SU-DHL-6 (cell line): ENCODE data around the gene RHOV.
"Not testable (repeated sequence)": the region's sequence is repeated elsewhere in the genome, so short reads cannot be mapped to it uniquely, and the experiment has no call there.

Source experiments
- H2AFZ ChIP-seq: fragments of 200-600 bp; sonication (generic); 2 replicates; pipeline ENCODE4 v1.6.1; 2014; ENCODE audit warnings: low read depth, mild to moderate bottlenecking, moderate library complexity, mixed read lengths, antibody characterized with exemption, low read length; ENCODE audit not compliant: severe bottlenecking
- H3F3A ChIP-seq: fragments of 200-600 bp; shearing (Covaris generic); 2 replicates; pipeline ENCODE4 v1.6.0; 2016; ENCODE audit warnings: antibody characterized with exemption, mild to moderate bottlenecking; ENCODE audit not compliant: insufficient read depth
- H3K27ac ChIP-seq: fragments of 200-600 bp; sonication (generic); 2 replicates; pipeline ENCODE4 v1.5.1; 2016; ENCODE audit warnings: low read depth, mild to moderate bottlenecking, low read length, moderate library complexity, mixed read lengths
- H3K27me3 ChIP-seq: fragments of 200-600 bp; sonication (generic), shearing (Covaris generic); 2 replicates; pipeline ENCODE4 v1.6.0; 2014; ENCODE audit warnings: mild to moderate bottlenecking, low read length
- H3K36me3 ChIP-seq: fragments of 200-600 bp; sonication (generic); 2 replicates; pipeline ENCODE4 v1.6.1; 2014; ENCODE audit warnings: mild to moderate bottlenecking, low read length, mixed read lengths
- H3K4me2 ChIP-seq: fragments of 300-600, 200-600 bp; shearing (Covaris generic), sonication (generic); 2 replicates; pipeline ENCODE4 v1.6.0; 2014; ENCODE audit warnings: low read length, low read depth, mild to moderate bottlenecking; ENCODE audit not compliant: poor library complexity, severe bottlenecking
- H3K4me3 ChIP-seq: fragments of 200-600 bp; sonication (generic); 2 replicates; pipeline ENCODE4 v1.5.1; 2014; ENCODE audit warnings: antibody characterized with exemption, low read length, mild to moderate bottlenecking, mixed read lengths; ENCODE audit not compliant: insufficient read depth, poor library complexity, severe bottlenecking
- H3K79me2 ChIP-seq: fragments of 200-600 bp; sonication (generic); 2 replicates; pipeline ENCODE4 v1.6.1; 2014; ENCODE audit warnings: mild to moderate bottlenecking, low read length, moderate library complexity; ENCODE audit not compliant: insufficient read depth
- H3K9ac ChIP-seq: fragments of 200-600 bp; sonication (generic); 2 replicates; pipeline ENCODE4 v1.7.0; 2014; ENCODE audit warnings: mild to moderate bottlenecking, low read length
- H3K9me2 ChIP-seq: fragments of 200-600 bp; sonication (generic); replicated peaks from 2 replicates; pipeline ENCODE4 v1.6.1; 2014; ENCODE audit warnings: low read length; ENCODE audit not compliant: insufficient read depth
- H3K9me3 ChIP-seq: fragments of 200-600 bp; sonication (generic); 2 replicates; pipeline ENCODE4 v1.6.1; 2014; ENCODE audit warnings: low read length, mixed read lengths; ENCODE audit not compliant: insufficient read depth
- H4K20me1 ChIP-seq: fragments of 200-600 bp; sonication (generic); 2 replicates; pipeline ENCODE4 v1.6.1; 2014; ENCODE audit warnings: low read depth, mild to moderate bottlenecking, antibody characterized with exemption, low read length, moderate library complexity, mixed read lengths
- CTCF ChIP-seq: fragments of 200-600 bp; sonication (generic); IDR thresholded peaks from one replicate; pipeline ENCODE4 v1.5.1; 2017; ENCODE audit warnings: antibody characterized with exemption, mild to moderate bottlenecking, low read length, moderate library complexity; ENCODE audit not compliant: insufficient read depth, poor library complexity, severe bottlenecking
- EZH2phosphoT487 ChIP-seq: fragments of 200-600 bp; sonication (generic), shearing (Covaris generic); conservative IDR thresholded peaks from 2 replicates; pipeline ENCODE4 v1.6.1; 2018; ENCODE audit warnings: mild to moderate bottlenecking, antibody characterized with exemption, low read length, moderate library complexity, mixed read lengths

RHOV gene

GRCh38 chr15:40869686-40870085 is 4.3 kb downstream of the RHOV start:
- no peak for TF ChIP-seq EZH2phosphoT487
- no peak for TF ChIP-seq CTCF
- H3K36me3 ChIP-seq = no peaks in the 10 kb centered on the region

DNA sequence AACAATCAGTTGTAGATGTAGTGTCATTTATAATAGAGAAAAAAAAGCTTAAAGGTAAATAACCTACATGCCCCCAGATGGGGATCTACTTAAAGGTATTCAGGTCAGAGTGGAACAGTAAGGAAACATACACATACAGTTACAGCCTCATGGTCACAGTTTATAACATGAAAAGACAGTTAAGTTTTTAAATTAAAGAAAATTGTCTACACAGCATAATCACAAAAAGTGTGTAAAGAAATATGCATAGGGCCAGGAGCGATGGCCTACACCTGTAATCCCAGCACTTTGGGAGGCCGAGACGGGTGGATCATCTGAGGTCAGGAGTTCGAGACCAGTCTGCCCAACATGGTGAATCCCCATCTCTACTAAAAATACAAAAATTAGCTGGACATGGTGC is 6.8 kb downstream of the RHOV start:
- H3F3A ChIP-seq = no peaks in the 10 kb centered on the region

More at GRCh38 chr15:40869686-40870085, 4.3 kb downstream of the RHOV start:
- H2AFZ ChIP-seq = no peak overlapping the region
- H3K4me3 ChIP-seq = no peak overlapping the region
- no peaks in the 10 kb centered on the region for H3K9me3 ChIP-seq
- H3K79me2 ChIP-seq = no peaks in the 10 kb centered on the region
- H3K27me3 ChIP-seq = no peaks in the 10 kb centered on the region
- H3K4me2 ChIP-seq = no peak overlapping the region
- no peaks in the 10 kb centered on the region for H3K9me2 ChIP-seq
- H3F3A ChIP-seq = no peaks in the 10 kb centered on the region
- no peak overlapping the region for H3K27ac ChIP-seq
- H4K20me1 ChIP-seq = no peaks in the 10 kb centered on the region
- H3K9ac ChIP-seq = no peak overlapping the region

DNA sequence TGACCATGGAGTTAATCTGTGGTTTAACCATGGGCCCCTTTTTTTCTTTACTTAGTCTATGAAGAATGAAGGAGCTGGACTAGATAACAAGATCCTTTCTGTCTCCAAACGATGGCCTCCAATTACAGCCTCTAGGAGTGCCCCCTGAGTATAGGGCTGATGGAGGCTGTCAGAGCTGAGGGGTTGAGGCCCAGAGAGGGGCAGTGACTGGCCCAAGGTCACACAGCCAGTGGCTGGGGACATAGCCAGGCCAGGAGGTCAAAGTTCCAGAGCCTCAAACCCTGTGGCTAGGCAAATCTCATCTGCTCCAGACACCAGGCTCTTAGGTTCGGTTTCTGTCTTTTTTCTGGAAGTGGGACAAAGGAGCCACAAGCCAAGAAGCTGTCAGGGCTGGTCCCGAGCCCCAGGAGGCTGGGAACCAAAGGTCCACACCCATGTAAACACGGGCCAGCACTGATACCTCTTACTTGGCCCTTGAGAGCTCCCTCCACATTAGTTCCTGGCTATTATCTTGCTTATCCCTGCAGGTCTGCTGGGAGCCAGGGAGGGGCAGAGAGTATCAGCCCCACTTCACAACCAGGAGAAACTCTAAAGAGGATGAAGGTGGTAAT is 10.3 kb downstream of the RHOV start:
- Histone ChIP-seq H2AFZ (no peak overlapping the region), H3K9me2 (no peaks in the 10 kb centered on the region), H3K27ac (no peak overlapping the region), H3K27me3 (no peaks in the 10 kb centered on the region), H3F3A (no peaks in the 10 kb centered on the region), H3K9me3 (no peaks in the 10 kb centered on the region), H3K9ac (no peak overlapping the region), H3K79me2 (no peaks in the 10 kb centered on the region), H3K4me3 (no peak overlapping the region), H4K20me1 (no peaks in the 10 kb centered on the region), H3K4me2 (no peak overlapping the region), H3K36me3 (no peaks in the 10 kb centered on the region)
- no peak for TF ChIP-seq EZH2phosphoT487
- no peak for TF ChIP-seq CTCF

More for the DNA sequence above, 6.8 kb downstream of the RHOV start:
- no peak overlapping the region for H3K4me2 ChIP-seq
- no peaks in the 10 kb centered on the region for H3K36me3 ChIP-seq
- H3K9ac ChIP-seq = no peak overlapping the region
- H3K4me3 ChIP-seq = no peak overlapping the region
- no peaks in the 10 kb centered on the region for H4K20me1 ChIP-seq
- no peaks in the 10 kb centered on the region for H3K27me3 ChIP-seq
- no peaks in the 10 kb centered on the region for H3K9me3 ChIP-seq
- H3K79me2 ChIP-seq = no peaks in the 10 kb centered on the region
- H3K9me2 ChIP-seq = no peaks in the 10 kb centered on the region
- no peak overlapping the region for H2AFZ ChIP-seq
- no peak overlapping the region for H3K27ac ChIP-seq
- TF ChIP-seq CTCF = no peak
- no peak for TF ChIP-seq EZH2phosphoT487

DNA sequence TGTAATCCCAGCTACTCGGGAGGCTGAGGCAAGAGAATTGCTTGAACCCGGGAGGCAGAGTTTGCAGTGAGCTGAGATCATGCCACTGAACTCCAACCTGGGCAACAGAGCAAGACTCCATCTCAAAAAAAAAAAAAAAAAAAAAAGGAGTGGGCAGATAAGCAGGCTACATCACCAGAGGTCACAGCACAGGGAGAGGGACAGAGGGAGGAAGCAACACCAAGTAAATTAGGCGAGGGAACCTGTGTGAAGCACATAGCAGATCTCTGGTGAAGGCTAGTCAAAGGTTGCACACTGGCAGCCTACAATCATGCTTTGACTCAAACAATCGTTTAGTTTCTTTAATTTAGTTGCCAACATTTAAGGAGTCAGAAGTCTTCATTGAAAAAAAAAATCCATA is 12.9 kb downstream of the RHOV start:
- H3F3A ChIP-seq, H3K4me2 ChIP-seq, H3K27ac ChIP-seq, H3K36me3 ChIP-seq, H3K9me2 ChIP-seq, H3K79me2 ChIP-seq, H3K27me3 ChIP-seq, H3K9ac ChIP-seq, H3K4me3 ChIP-seq, H3K9me3 ChIP-seq, H2AFZ ChIP-seq, H4K20me1 ChIP-seq: not testable (repeated sequence)
